ENCODE results near the gene GPR4.

The GPR4 gene

DNA sequence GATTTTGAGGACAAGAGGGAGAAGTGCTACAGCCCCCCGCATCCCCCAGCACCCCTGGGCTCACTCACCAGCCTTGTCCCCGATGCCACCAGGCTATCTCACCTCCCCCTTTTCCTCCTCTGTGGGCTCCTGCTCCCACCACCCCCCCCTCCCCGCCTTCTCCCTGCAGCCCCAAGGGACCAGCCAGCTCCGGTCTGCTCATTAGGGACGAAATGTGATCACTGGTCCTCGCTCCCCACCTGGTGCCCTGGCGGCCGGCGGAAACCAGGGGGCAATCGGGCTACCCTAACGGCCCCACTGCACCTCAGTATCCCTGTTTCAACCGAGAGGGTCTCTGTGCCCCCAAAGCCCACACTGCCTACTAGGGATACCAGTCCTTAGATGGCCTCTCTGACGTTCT is 2.7 kb downstream of the GPR4 start:
- Histone ChIP-seq H3K36me3 (ENCODE audit: insufficient read depth) (no peaks in the 10 kb centered on the region), H3K9ac (no peak overlapping the region), H4K20me1 (ENCODE audit: insufficient read depth) (no peaks in the 10 kb centered on the region), H3K4me1 (ENCODE audit: low read depth, poor library complexity, severe bottlenecking) (no peaks in the 10 kb centered on the region), H3K27ac (no peak overlapping the region), H2AFZ (ENCODE audit: low read depth) (no peak overlapping the region), H3K79me2 (ENCODE audit: insufficient read depth, low read depth) (no peaks in the 10 kb centered on the region), H3K27me3 (ENCODE audit: insufficient read depth, low read depth) (peaks cover 85% of the 10 kb centered on the region), H3K4me2 (no peak overlapping the region), H3K4me3 (IDR thresholded peaks at IDR 0.05; ENCODE audit: insufficient read depth, low read depth, low read length) (no peak overlapping the region)
- TF ChIP-seq, protein P1, sequence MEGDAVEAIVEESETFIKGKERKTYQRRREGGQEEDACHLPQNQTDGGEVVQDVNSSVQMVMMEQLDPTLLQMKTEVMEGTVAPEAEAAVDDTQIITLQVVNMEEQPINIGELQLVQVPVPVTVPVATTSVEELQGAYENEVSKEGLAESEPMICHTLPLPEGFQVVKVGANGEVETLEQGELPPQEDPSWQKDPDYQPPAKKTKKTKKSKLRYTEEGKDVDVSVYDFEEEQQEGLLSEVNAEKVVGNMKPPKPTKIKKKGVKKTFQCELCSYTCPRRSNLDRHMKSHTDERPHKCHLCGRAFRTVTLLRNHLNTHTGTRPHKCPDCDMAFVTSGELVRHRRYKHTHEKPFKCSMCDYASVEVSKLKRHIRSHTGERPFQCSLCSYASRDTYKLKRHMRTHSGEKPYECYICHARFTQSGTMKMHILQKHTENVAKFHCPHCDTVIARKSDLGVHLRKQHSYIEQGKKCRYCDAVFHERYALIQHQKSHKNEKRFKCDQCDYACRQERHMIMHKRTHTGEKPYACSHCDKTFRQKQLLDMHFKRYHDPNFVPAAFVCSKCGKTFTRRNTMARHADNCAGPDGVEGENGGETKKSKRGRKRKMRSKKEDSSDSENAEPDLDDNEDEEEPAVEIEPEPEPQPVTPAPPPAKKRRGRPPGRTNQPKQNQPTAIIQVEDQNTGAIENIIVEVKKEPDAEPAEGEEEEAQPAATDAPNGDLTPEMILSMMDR (conservative IDR thresholded peaks at IDR 0.05; ENCODE audit: low read depth, low read length): no peak

DNA sequence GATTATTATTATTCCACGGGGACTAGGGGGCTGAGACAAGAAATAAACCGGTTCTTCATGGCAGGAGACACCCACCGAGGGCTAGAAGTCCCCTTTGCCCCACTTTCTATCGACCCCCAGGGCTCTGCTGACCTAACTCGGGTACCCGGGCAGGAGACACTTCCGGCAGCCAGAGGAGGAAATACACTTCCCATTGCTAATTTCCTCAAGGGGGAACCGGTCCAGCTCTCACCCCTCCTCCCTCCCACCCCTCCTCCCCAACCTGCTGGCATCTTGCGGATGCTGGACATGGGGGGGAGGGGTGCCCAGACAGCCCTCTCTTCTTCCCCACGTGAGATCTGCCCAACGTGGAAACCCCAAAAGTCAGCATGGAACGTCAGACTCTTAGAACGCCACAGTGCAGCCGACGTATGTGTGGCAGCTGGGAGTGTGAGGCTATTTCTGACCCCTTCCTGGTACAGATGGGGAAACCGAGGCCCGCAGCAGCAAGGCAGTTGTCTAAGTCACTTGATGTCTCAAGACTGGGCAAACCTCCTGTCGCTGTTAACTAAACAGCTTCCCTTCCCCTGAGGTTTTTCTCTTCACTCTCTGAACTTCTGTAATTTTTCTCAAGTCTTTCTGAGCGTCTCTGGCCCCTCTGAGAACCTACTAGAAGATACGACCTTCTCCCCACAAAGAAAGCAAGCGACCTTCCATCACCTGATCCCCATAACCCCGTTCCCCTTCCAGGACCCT is 3.6 kb downstream of the GPR4 start:
- TF ChIP-seq, protein P1 (conservative IDR thresholded peaks at IDR 0.05; ENCODE audit: low read depth, low read length): no peak
- no peak overlapping the region for H2AFZ ChIP-seq (ENCODE audit: low read depth)
- H3K27me3 ChIP-seq (ENCODE audit: insufficient read depth, low read depth): peaks cover 93% of the 10 kb centered on the region
- H3K4me2 ChIP-seq: no peak overlapping the region
- no peak overlapping the region for H3K4me3 ChIP-seq (IDR thresholded peaks at IDR 0.05; ENCODE audit: insufficient read depth, low read depth, low read length)
- H3K4me1 ChIP-seq (ENCODE audit: low read depth, poor library complexity, severe bottlenecking): no peaks in the 10 kb centered on the region
- H3K79me2 ChIP-seq (ENCODE audit: insufficient read depth, low read depth): no peaks in the 10 kb centered on the region
- no peak overlapping the region for H3K9ac ChIP-seq
- no peaks in the 10 kb centered on the region for H4K20me1 ChIP-seq (ENCODE audit: insufficient read depth)
- no peaks in the 10 kb centered on the region for H3K36me3 ChIP-seq (ENCODE audit: insufficient read depth)
- H3K27ac ChIP-seq: no peak overlapping the region

DNA sequence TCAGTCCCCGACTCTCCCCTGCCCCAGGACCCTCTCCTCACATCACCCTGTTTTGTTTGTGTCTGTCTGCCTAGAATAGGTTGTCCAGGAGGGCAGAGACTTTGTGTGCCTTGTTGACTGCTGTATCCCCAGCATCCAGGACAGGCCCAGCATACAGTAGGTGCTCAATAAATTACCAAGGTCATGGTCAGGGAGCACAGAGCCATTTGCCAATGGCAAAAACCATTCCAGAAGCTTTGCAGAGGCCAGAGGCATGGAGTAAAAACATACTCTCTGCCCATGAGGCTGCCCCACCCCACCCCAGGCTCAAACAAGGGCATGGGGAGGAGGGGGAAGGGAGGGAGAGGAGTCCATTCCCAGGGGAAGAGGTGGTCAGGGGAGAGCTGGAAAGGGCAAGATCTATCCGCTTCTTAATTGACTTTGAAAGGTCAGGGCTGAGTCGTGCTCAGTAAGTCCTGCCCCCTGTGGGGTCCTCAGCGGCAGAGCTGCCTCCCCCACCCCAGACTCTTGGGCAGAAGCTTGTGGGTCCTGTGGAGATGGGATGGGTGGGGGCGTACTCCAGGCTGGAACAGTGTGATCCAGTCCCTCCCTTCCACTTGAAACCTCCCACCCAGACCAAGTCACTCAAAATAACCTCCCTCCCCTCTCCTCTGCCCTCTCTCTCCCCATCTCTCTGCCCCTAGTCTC is 4.4 kb downstream of the GPR4 start:
- Histone ChIP-seq H3K36me3 (ENCODE audit: insufficient read depth) (no peaks in the 10 kb centered on the region), H3K27ac (no peak overlapping the region), H3K27me3 (ENCODE audit: insufficient read depth, low read depth) (peaks cover 95% of the 10 kb centered on the region), H3K79me2 (ENCODE audit: insufficient read depth, low read depth) (no peaks in the 10 kb centered on the region), H2AFZ (ENCODE audit: low read depth) (no peak overlapping the region), H3K9ac (no peak overlapping the region), H4K20me1 (ENCODE audit: insufficient read depth) (no peaks in the 10 kb centered on the region), H3K4me1 (ENCODE audit: low read depth, poor library complexity, severe bottlenecking) (no peaks in the 10 kb centered on the region), H3K4me2 (no peak overlapping the region), H3K4me3 (IDR thresholded peaks at IDR 0.05; ENCODE audit: insufficient read depth, low read depth, low read length) (no peak overlapping the region)
- TF ChIP-seq, protein P1 (conservative IDR thresholded peaks at IDR 0.05; ENCODE audit: low read depth, low read length): no peak

- Histone ChIP-seq H3K27ac (no peak overlapping the region), H3K27me3 (ENCODE audit: insufficient read depth, low read depth) (peaks cover 93% of the 10 kb centered on the region), H3K4me1 (ENCODE audit: low read depth, poor library complexity, severe bottlenecking) (peaks cover 3% of the 10 kb centered on the region), H3K4me3 (IDR thresholded peaks at IDR 0.05; ENCODE audit: insufficient read depth, low read depth, low read length) (no peak overlapping the region), H3K9ac (no peak overlapping the region), H3K79me2 (ENCODE audit: insufficient read depth, low read depth) (no peaks in the 10 kb centered on the region), H3K4me2 (no peak overlapping the region), H2AFZ (ENCODE audit: low read depth) (no peak overlapping the region), H3K36me3 (ENCODE audit: insufficient read depth) (no peaks in the 10 kb centered on the region), H4K20me1 (ENCODE audit: insufficient read depth) (no peaks in the 10 kb centered on the region)
- TF ChIP-seq, protein P1 (conservative IDR thresholded peaks at IDR 0.05; ENCODE audit: low read depth, low read length): no peak
These were observed 6.2 kb downstream of the GPR4 start for GRCh38 chr19:45595814-45596213.

Measured in KMS-11 (cell line).